PFSK-1 (cell line): Measurements from ENCODE around the gene SLX9.

Source experiments
- FOXP2 ChIP-seq: optimal IDR thresholded peaks from 2 replicates; pipeline ENCODE3; 2011; ENCODE audit warnings: borderline replicate concordance, control low read depth, inconsistent platforms; ENCODE audit not compliant: insufficient read depth; ENCODE audit errors: extremely low read length, extremely low read depth
- POLR2AphosphoS5 ChIP-seq: IDR thresholded peaks from 2 replicates; pipeline ENCODE4 v1.6.1; 2012; ENCODE audit warnings: low read depth, mild to moderate bottlenecking, control low read depth, low read length, moderate library complexity
- SIN3A ChIP-seq: IDR thresholded peaks from 2 replicates; pipeline ENCODE4 v1.6.1; 2012; ENCODE audit warnings: mild to moderate bottlenecking, low read length, moderate library complexity, borderline replicate concordance; ENCODE audit not compliant: insufficient read depth
- TAF1 ChIP-seq: IDR thresholded peaks from 2 replicates; pipeline ENCODE4 v1.6.1; 2012; ENCODE audit warnings: low read length, control low read depth, borderline replicate concordance; ENCODE audit not compliant: insufficient read depth
- TF ChIP-seq, protein P1 (sequence below), 2 experiments: IDR thresholded peaks; 2 replicates each; pipeline versions ENCODE4 v1.6.1 to v1.8.0; 2011 to 2012; ENCODE audit warnings: low read depth in 2 of 2, low read length in 2 of 2, control low read depth in 1 of 2, inconsistent platforms in 1 of 2, mild to moderate bottlenecking in 1 of 2, moderate library complexity in 1 of 2; ENCODE audit not compliant: insufficient read depth in 1 of 2

SLX9 gene

DNA sequence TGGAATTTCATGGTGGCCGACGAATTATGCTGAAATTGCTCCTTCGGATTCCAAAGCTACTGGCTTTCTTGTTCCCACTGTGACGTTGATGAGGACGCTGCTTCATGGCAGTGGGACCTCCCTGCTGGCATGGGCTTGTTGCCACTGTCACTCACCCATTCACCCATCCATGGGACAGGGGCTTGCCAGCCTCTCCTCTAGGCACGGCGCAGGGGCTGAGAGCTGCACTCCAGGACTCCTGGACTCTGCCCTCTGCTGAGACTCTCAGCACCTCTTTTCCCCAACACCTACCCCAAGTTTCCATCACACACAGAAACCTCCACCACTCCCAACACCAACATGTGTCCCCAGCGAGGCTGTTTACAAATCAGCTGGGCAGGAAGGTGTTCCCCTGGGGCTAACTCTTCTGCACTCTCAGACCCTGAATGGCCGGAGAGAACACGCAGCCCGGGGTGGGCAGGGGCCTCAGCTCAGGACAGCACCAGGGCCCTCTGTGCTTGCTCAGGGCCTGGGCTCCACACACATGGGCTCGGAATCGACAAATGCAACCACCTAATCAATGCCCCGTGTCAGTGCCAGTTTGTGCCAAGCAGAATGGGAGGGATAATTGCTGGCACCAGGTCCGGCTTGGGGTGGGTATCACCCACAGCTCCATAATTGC lies 22.3 kb upstream of the SLX9 start:
- TF ChIP-seq SIN3A (no peak), TAF1 (no peak), POLR2AphosphoS5 (no peak), FOXP2 (no peak)
- TF ChIP-seq, protein P1, sequence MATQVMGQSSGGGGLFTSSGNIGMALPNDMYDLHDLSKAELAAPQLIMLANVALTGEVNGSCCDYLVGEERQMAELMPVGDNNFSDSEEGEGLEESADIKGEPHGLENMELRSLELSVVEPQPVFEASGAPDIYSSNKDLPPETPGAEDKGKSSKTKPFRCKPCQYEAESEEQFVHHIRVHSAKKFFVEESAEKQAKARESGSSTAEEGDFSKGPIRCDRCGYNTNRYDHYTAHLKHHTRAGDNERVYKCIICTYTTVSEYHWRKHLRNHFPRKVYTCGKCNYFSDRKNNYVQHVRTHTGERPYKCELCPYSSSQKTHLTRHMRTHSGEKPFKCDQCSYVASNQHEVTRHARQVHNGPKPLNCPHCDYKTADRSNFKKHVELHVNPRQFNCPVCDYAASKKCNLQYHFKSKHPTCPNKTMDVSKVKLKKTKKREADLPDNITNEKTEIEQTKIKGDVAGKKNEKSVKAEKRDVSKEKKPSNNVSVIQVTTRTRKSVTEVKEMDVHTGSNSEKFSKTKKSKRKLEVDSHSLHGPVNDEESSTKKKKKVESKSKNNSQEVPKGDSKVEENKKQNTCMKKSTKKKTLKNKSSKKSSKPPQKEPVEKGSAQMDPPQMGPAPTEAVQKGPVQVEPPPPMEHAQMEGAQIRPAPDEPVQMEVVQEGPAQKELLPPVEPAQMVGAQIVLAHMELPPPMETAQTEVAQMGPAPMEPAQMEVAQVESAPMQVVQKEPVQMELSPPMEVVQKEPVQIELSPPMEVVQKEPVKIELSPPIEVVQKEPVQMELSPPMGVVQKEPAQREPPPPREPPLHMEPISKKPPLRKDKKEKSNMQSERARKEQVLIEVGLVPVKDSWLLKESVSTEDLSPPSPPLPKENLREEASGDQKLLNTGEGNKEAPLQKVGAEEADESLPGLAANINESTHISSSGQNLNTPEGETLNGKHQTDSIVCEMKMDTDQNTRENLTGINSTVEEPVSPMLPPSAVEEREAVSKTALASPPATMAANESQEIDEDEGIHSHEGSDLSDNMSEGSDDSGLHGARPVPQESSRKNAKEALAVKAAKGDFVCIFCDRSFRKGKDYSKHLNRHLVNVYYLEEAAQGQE (IDR thresholded peaks at IDR 0.05; ENCODE audit: insufficient read depth in 1 of 2, low read depth in 2 of 2, low read length in 2 of 2): no peak

DNA sequence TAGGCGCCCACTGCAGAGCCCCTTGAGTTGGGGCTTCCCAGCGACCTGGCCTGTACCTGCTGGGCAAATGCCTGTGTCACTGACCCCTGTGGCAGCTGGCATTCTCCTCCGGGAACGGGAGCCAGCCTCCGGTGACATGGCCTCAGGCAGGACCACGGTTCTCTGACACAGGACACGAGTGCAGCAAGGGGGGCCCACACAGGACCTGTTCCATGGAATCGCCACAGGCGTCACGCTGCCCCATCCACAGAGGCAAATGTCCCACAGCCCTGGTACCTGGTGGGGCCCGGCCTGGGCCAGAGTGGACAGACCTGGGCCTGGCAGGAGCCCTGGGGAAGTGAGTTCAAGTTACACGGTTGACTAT lies 21.7 kb upstream of the SLX9 start:
- no peak for TF ChIP-seq TAF1
- no peak for TF ChIP-seq POLR2AphosphoS5
- TF ChIP-seq SIN3A: no peak
- TF ChIP-seq FOXP2: no peak
- TF ChIP-seq, protein P1 (IDR thresholded peaks at IDR 0.05; ENCODE audit: insufficient read depth in 1 of 2, low read depth in 2 of 2, low read length in 2 of 2): no peak

DNA sequence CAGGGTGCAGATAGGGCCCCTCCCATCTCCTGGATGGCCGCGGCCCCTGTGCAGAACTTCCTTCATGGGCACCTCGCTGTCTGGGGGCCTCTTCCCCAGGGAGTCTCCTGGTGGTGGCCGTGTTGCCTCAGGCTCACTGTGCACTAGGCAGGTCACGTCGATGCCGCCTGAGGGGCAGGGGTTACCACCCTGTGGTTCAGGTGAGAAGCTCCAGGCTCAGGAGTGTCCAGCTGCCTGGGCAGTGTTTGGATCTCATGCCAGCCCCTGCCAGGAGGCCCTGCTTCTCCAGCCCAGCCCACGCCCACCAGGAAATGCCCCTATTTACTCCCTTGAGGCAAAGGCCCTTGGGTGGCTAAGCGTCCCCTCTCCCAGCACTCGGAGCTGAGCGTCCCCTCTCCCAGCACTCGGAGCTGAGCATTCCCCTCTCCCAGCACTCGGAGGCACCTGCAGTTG lies 21.2 kb upstream of the SLX9 start:
- no peak for TF ChIP-seq TAF1
- TF ChIP-seq, protein P1 (IDR thresholded peaks at IDR 0.05; ENCODE audit: insufficient read depth in 1 of 2, low read depth in 2 of 2, low read length in 2 of 2): no peak
- TF ChIP-seq POLR2AphosphoS5: no peak
- TF ChIP-seq FOXP2: no peak
- no peak for TF ChIP-seq SIN3A

DNA sequence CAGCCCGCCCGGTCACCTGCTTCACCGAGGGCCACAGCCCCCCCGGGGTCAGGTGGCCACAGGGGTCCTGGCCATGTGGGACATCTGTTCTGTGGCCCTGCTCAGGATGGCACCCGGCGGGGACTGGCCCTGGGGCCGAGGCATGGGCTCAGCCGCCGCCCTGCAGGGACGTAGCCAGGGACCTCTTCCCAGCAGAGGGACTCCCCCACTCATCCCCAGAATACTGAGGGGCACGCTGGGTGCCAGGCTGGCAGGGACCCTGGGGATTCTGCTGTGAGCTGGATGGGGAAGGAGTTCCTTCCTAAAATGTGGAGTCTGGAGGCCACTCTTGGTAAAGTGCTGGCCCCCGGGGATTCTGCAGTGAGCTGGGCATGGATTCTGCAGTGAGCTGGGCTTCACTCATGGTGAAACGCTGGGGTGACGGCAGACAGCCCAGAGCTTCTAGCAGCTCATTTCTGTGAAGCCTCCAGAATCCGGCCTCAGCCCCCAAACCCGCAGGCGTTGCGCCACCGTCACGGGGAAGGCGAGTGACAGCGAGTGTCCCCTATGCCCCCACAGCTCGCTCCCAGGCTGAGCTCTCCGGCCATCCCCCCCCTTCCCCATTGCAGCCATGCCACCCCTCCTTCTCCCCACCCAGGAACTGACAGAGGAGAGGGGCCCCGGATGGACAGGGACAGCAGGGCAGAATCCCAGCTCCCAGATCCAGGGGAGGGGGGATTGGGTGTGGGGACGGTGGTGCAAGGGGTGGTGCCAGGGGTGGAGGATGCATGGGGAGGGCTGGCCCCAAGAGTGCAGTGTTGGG lies 20.5 kb upstream of the SLX9 start:
- TF ChIP-seq FOXP2 (no peak), SIN3A (no peak), POLR2AphosphoS5 (no peak), TAF1 (no peak)
- TF ChIP-seq, protein P1 (IDR thresholded peaks at IDR 0.05; ENCODE audit: insufficient read depth in 1 of 2, low read depth in 2 of 2, low read length in 2 of 2): no peak
